ENCODE results near the gene RHBDD2.

- TF ChIP-seq CTCF (IDR thresholded peaks at IDR 0.05) (no peak), POLR2A (IDR thresholded peaks at IDR 0.05) (no peak)
These were observed 36.8 kb downstream of the RHBDD2 start for GRCh38 chr7:75915416-75916156.

Measured in right lobe of liver (tissue), 4 donors.